K562 (cell line): Measurements from ENCODE around the gene TRAPPC8.

Source experiments
- EHMT2 ChIP-seq: fragments of 450-650 bp; IDR thresholded peaks from 2 replicates; pipeline ENCODE4 v1.6.1; 2018; ENCODE audit warnings: antibody characterized with exemption
- FOXM1 ChIP-seq, 2 experiments: fragments of 450-650 bp in 1 of 2; sonication (generic) in 1 of 2; formaldehyde crosslinking in 1 of 2; IDR thresholded peaks; 2 replicates each; pipeline versions ENCODE4 v1.6.1 to v1.9.0; 2017 to 2022; ENCODE audit warnings: low read depth in 2 of 2, mild to moderate bottlenecking in 2 of 2, missing genetic modification reagents in 1 of 2, moderate library complexity in 1 of 2
- NFE2 ChIP-seq: IDR thresholded peaks from 2 replicates; pipeline ENCODE4 v1.6.1; 2014; ENCODE audit warnings: antibody characterized with exemption, low read depth
- SP2 ChIP-seq: IDR thresholded peaks from 2 replicates; pipeline ENCODE4 v1.6.1; 2011; ENCODE audit warnings: mild to moderate bottlenecking, low read depth, low read length, moderate library complexity; ENCODE audit not compliant: poor library complexity, severe bottlenecking; ENCODE audit errors: extremely low read depth
- YY1 ChIP-seq, 3 experiments: IDR thresholded peaks; 2 replicates each; pipeline ENCODE4 v1.6.1; 2011; ENCODE audit warnings: low read length in 2 of 3, mild to moderate bottlenecking in 2 of 3, moderate library complexity in 2 of 3, borderline replicate concordance in 1 of 3, control low read depth in 1 of 3, low read depth in 1 of 3; ENCODE audit not compliant: insufficient read depth in 3 of 3, insufficient replicate concordance in 2 of 3, control insufficient read depth in 1 of 3, insufficient read length in 1 of 3; ENCODE audit errors: extremely low read depth in 1 of 3
- TF ChIP-seq, protein P1 (sequence below), 3 experiments: IDR thresholded peaks in 2 of 3; conservative IDR thresholded peaks in 1 of 3; 2 replicates each; pipeline ENCODE4 v1.5.1; 2011 to 2012; ENCODE audit warnings: low read length in 3 of 3, mild to moderate bottlenecking in 3 of 3, control low read depth in 2 of 3, improper control_type of control experiment in 1 of 3, inconsistent platforms in 1 of 3, low read depth in 1 of 3, mixed read lengths in 1 of 3, moderate library complexity in 1 of 3; ENCODE audit not compliant: insufficient read depth in 2 of 3

DNA sequence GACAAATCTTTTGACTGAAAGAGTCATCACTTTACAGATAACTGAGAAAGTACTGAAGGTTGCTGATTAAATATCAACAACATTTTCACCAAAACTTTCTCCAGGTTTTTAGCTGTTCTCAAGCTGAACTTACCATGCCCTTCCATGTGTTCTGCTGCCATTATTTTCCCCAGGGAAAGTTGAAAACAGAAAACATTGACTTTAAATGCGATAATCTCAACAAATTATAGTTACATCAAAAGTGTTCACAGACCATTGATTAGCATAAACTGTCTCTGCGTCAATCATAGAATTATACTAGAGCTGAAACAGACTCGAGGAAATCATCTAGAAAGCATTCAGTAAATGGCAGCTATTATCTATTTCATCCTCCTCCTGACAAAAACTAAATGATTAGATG lies 51.4 kb downstream of the TRAPPC8 start:
- TF ChIP-seq YY1 (IDR thresholded peaks at IDR 0.05; ENCODE audit: borderline replicate concordance in 1 of 3, control insufficient read depth in 1 of 3, extremely low read depth in 1 of 3, insufficient read depth in 3 of 3, insufficient read length in 1 of 3, insufficient replicate concordance in 2 of 3, low read depth in 1 of 3, low read length in 2 of 3) (no peak), SP2 (no peak), FOXM1 (IDR thresholded peaks at IDR 0.05; ENCODE audit: low read depth) (no peak), FOXM1 (CRISPR knock-in tag; IDR thresholded peaks at IDR 0.05; ENCODE audit: low read depth) (no peak), NFE2 (no peak), EHMT2 (no peak)
- TF ChIP-seq, protein P1, sequence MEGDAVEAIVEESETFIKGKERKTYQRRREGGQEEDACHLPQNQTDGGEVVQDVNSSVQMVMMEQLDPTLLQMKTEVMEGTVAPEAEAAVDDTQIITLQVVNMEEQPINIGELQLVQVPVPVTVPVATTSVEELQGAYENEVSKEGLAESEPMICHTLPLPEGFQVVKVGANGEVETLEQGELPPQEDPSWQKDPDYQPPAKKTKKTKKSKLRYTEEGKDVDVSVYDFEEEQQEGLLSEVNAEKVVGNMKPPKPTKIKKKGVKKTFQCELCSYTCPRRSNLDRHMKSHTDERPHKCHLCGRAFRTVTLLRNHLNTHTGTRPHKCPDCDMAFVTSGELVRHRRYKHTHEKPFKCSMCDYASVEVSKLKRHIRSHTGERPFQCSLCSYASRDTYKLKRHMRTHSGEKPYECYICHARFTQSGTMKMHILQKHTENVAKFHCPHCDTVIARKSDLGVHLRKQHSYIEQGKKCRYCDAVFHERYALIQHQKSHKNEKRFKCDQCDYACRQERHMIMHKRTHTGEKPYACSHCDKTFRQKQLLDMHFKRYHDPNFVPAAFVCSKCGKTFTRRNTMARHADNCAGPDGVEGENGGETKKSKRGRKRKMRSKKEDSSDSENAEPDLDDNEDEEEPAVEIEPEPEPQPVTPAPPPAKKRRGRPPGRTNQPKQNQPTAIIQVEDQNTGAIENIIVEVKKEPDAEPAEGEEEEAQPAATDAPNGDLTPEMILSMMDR (IDR thresholded peaks at IDR 0.05 in 2 of 3, conservative IDR thresholded peaks at IDR 0.05 in 1 of 3; ENCODE audit: insufficient read depth in 2 of 3, low read depth in 1 of 3, low read length in 3 of 3): no peak
